ENCODE measurements around the gene DDAH1.
A peak's percentile ranks its signal among the peaks of the same experiment; 100 is the strongest.

The DDAH1 gene

GRCh38 chr1:85277802-85278201, 187.2 kb downstream of the DDAH1 start:
- no peak overlapping the region for H3K4me3 ChIP-seq (ENCODE audit: low read depth, low read length)
- no peak for TF ChIP-seq CTCF (IDR thresholded peaks at IDR 0.05; ENCODE audit: low read depth, low read length, missing control alignments)
- in situ Hi-C loops (cut with HindIII; ENCODE audit: low sequenced_read_pairs) = no loop called here
- DNase-seq (ENCODE audit: low read depth) = no peak

- H3K4me3 ChIP-seq (ENCODE audit: low read depth, low read length) = peak overlapping the region; percentile 93
- TF ChIP-seq CTCF (IDR thresholded peaks at IDR 0.05; ENCODE audit: low read depth, low read length, missing control alignments) = no peak
- DNase-seq (ENCODE audit: low read depth) = no peak
- in situ Hi-C loops (cut with HindIII; ENCODE audit: low sequenced_read_pairs) = no loop called here
Measured at GRCh38 chr1:85276978-85277639, 187.8 kb downstream of the DDAH1 start.

GRCh38 chr1:85276215-85276977, 188.6 kb downstream of the DDAH1 start, which contains the start of gene BCL10:
BCL10 (minus strand) TSS chr1:85276632; CDS start chr1:85276352, 280 bp downstream.
- DNase-seq (ENCODE audit: low read depth) = peak; percentile 91
- H3K4me3 ChIP-seq (ENCODE audit: low read depth, low read length) = peak within 1 kb of the TSS; percentile 93
- TF ChIP-seq CTCF (IDR thresholded peaks at IDR 0.05; ENCODE audit: low read depth, low read length, missing control alignments) = no peak
- in situ Hi-C loops (cut with HindIII; ENCODE audit: low sequenced_read_pairs) = no loop called here

- no peak for DNase-seq (ENCODE audit: low read depth)
- in situ Hi-C loops (cut with HindIII; ENCODE audit: low sequenced_read_pairs) = no loop called here
- no peak for TF ChIP-seq CTCF (IDR thresholded peaks at IDR 0.05; ENCODE audit: low read depth, low read length, missing control alignments)
- H3K4me3 ChIP-seq (ENCODE audit: low read depth, low read length) = peak overlapping the region; percentile 93
Measured at GRCh38 chr1:85275701-85276214, 189.2 kb downstream of the DDAH1 start.

GRCh38 chr1:85274969-85275453, 189.9 kb downstream of the DDAH1 start:
- in situ Hi-C loops (cut with HindIII; ENCODE audit: low sequenced_read_pairs) = no loop called here
- TF ChIP-seq CTCF (IDR thresholded peaks at IDR 0.05; ENCODE audit: low read depth, low read length, missing control alignments) = no peak
- peak overlapping the region; percentile 93 for H3K4me3 ChIP-seq (ENCODE audit: low read depth, low read length)
- DNase-seq (ENCODE audit: low read depth) = peak; percentile 31

GRCh38 chr1:85273397-85273796, 191.6 kb downstream of the DDAH1 start:
- in situ Hi-C loops (cut with HindIII; ENCODE audit: low sequenced_read_pairs) = no loop called here
- no peak overlapping the region for H3K4me3 ChIP-seq (ENCODE audit: low read depth, low read length)
- no peak for TF ChIP-seq CTCF (IDR thresholded peaks at IDR 0.05; ENCODE audit: low read depth, low read length, missing control alignments)
- DNase-seq (ENCODE audit: low read depth) = no peak

Data from astrocyte of the cerebellum (primary cell).